Measurements from ENCODE around the gene MGMT.

GRCh38 chr10:129706523-129706922 is 239.5 kb downstream of the MGMT start:
- no peak for TF ChIP-seq CTCF (IDR thresholded peaks at IDR 0.05)
- no peak for TF ChIP-seq ZFX (IDR thresholded peaks at IDR 0.05; ENCODE audit: borderline replicate concordance)

Data from 22Rv1 (cell line).